ENCODE data around the gene ERVW-1.
"Not testable (repeated sequence)": the region's sequence is repeated elsewhere in the genome, so short reads cannot be mapped to it uniquely, and the experiment has no call there.

Gene ERVW-1

GRCh38 chr7:92448205-92448747 lies 29.5 kb downstream of the ERVW-1 start:
- H3K36me3 ChIP-seq (ENCODE audit: insufficient read depth, low read length): peaks cover 35% of the 10 kb centered on the region; the same call in 1 of the 2 replicates
- no peaks in the 10 kb centered on the region for H3K79me2 ChIP-seq (ENCODE audit: insufficient read depth, low read length)
- H3F3A ChIP-seq (ENCODE audit: insufficient read depth, low read length): peaks cover 6% of the 10 kb centered on the region; the same call in 1 of the 2 replicates
- H3K9me3 ChIP-seq (ENCODE audit: low read length): no peaks in the 10 kb centered on the region
- H3K4me3 ChIP-seq (ENCODE audit: low read depth, low read length, poor library complexity, severe bottlenecking): peak overlapping the region; percentile 79
- H3K27me3 ChIP-seq (ENCODE audit: insufficient read depth, low read length): no peaks in the 10 kb centered on the region
- H3K4me2 ChIP-seq (ENCODE audit: low read length): peak overlapping the region; percentile 70
- H2AFZ ChIP-seq (ENCODE audit: low read length): peak overlapping the region; percentile 84
- peak overlapping the region; percentile 64 for H3K27ac ChIP-seq (ENCODE audit: low read depth, low read length, poor library complexity, severe bottlenecking)
- TF ChIP-seq, protein P1, sequence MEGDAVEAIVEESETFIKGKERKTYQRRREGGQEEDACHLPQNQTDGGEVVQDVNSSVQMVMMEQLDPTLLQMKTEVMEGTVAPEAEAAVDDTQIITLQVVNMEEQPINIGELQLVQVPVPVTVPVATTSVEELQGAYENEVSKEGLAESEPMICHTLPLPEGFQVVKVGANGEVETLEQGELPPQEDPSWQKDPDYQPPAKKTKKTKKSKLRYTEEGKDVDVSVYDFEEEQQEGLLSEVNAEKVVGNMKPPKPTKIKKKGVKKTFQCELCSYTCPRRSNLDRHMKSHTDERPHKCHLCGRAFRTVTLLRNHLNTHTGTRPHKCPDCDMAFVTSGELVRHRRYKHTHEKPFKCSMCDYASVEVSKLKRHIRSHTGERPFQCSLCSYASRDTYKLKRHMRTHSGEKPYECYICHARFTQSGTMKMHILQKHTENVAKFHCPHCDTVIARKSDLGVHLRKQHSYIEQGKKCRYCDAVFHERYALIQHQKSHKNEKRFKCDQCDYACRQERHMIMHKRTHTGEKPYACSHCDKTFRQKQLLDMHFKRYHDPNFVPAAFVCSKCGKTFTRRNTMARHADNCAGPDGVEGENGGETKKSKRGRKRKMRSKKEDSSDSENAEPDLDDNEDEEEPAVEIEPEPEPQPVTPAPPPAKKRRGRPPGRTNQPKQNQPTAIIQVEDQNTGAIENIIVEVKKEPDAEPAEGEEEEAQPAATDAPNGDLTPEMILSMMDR (IDR thresholded peaks at IDR 0.05; ENCODE audit: low read length): peak; percentile 93
- TF ChIP-seq EZH2 (IDR thresholded peaks at IDR 0.05; ENCODE audit: borderline replicate concordance, low read length): no peak
- H4K20me1 ChIP-seq (ENCODE audit: insufficient read depth, low read length): no peaks in the 10 kb centered on the region
- H3K9ac ChIP-seq (ENCODE audit: low read length): peak overlapping the region; percentile 92
- peaks cover 15% of the 10 kb centered on the region for H3K4me1 ChIP-seq (ENCODE audit: insufficient read depth, low read length, severe bottlenecking)
- H3K9me2 ChIP-seq (ENCODE audit: low read depth, low read length): no peaks in the 10 kb centered on the region

- H4K20me1 ChIP-seq (ENCODE audit: insufficient read depth, low read length): no peaks in the 10 kb centered on the region
- peak within 1 kb of the TSS; percentile 84 for H2AFZ ChIP-seq (ENCODE audit: low read length)
- H3K27me3 ChIP-seq (ENCODE audit: insufficient read depth, low read length): no peaks in the 10 kb centered on the region
- H3F3A ChIP-seq (ENCODE audit: insufficient read depth, low read length): peaks cover 6% of the 10 kb centered on the region; the same call in 1 of the 2 replicates
- no peaks in the 10 kb centered on the region for H3K79me2 ChIP-seq (ENCODE audit: insufficient read depth, low read length)
- H3K36me3 ChIP-seq (ENCODE audit: insufficient read depth, low read length): peaks cover 28% of the 10 kb centered on the region; the same call in 1 of the 2 replicates
- peaks cover 15% of the 10 kb centered on the region for H3K4me1 ChIP-seq (ENCODE audit: insufficient read depth, low read length, severe bottlenecking)
- H3K9ac ChIP-seq (ENCODE audit: low read length): peak within 1 kb of the TSS; percentile 92
- H3K4me2 ChIP-seq (ENCODE audit: low read length): peak within 1 kb of the TSS; percentile 70
- peak within 1 kb of the TSS; percentile 64 for H3K27ac ChIP-seq (ENCODE audit: low read depth, low read length, poor library complexity, severe bottlenecking)
- no peaks in the 10 kb centered on the region for H3K9me3 ChIP-seq (ENCODE audit: low read length)
- H3K4me3 ChIP-seq (ENCODE audit: low read depth, low read length, poor library complexity, severe bottlenecking): peak within 1 kb of the TSS; percentile 79
- no peaks in the 10 kb centered on the region for H3K9me2 ChIP-seq (ENCODE audit: low read depth, low read length)
- no peak for TF ChIP-seq EZH2 (IDR thresholded peaks at IDR 0.05; ENCODE audit: borderline replicate concordance, low read length)
- TF ChIP-seq, protein P1 (IDR thresholded peaks at IDR 0.05; ENCODE audit: low read length): no peak; the same call in 1 of the 2 replicates
Observed at GRCh38 chr7:92447345-92448204, 30.2 kb downstream of the ERVW-1 start, which contains the start of gene GATAD1. Gene GATAD1 (plus strand): TSS chr7:92447482. CDS start chr7:92447730, 248 bp downstream.

DNA sequence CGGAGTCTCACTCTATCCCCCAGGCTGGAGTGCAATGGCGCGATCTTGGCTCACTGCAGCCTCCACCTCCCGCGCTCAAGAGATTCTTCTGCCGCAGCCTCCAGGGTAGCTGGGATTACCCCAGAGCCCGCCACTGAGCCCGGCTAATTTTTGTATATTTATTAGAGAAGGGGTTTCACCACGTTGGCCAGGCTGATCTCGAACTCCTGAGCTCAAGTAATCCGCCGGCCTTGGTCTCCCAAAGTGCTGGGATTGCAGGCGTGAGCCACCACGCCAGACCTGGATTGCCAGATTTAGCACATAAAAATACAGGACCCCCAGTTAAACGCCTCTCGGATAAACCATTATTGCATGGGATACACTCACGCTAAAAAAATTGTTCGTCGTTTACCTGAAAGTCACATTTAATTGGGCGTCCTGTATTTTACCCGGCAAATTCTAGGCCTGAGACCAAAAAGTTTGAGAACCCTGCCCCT lies 30.8 kb downstream of the ERVW-1 start:
- Histone ChIP-seq H3K36me3 (ENCODE audit: insufficient read depth, low read length) (peaks cover 21% of the 10 kb centered on the region; the same call in 1 of the 2 replicates), H3K4me1 (ENCODE audit: insufficient read depth, low read length, severe bottlenecking) (peaks cover 15% of the 10 kb centered on the region), H3K27me3 (ENCODE audit: insufficient read depth, low read length) (no peaks in the 10 kb centered on the region), H3K4me2 (ENCODE audit: low read length) (peak overlapping the region; percentile 70), H2AFZ (ENCODE audit: low read length) (peak overlapping the region; percentile 11; the same call in 1 of the 2 replicates), H3K4me3 (ENCODE audit: low read depth, low read length, poor library complexity, severe bottlenecking) (peak overlapping the region; percentile 79), H3K27ac (ENCODE audit: low read depth, low read length, poor library complexity, severe bottlenecking) (no peak overlapping the region), H3F3A (ENCODE audit: insufficient read depth, low read length) (peaks cover 6% of the 10 kb centered on the region; the same call in 1 of the 2 replicates), H3K79me2 (ENCODE audit: insufficient read depth, low read length) (no peaks in the 10 kb centered on the region), H3K9ac (ENCODE audit: low read length) (peak overlapping the region; percentile 92), H3K9me2 (ENCODE audit: low read depth, low read length) (no peaks in the 10 kb centered on the region), H3K9me3 (ENCODE audit: low read length) (0 out of 2 replicates have a peak, but pooled peaks cover 4% of the 10 kb centered on the region), H4K20me1 (ENCODE audit: insufficient read depth, low read length) (no peaks in the 10 kb centered on the region)
- TF ChIP-seq EZH2 (IDR thresholded peaks at IDR 0.05; ENCODE audit: borderline replicate concordance, low read length): no peak
- TF ChIP-seq, protein P1 (IDR thresholded peaks at IDR 0.05; ENCODE audit: low read length): peak; percentile 96; the same call in 1 of the 2 replicates

DNA sequence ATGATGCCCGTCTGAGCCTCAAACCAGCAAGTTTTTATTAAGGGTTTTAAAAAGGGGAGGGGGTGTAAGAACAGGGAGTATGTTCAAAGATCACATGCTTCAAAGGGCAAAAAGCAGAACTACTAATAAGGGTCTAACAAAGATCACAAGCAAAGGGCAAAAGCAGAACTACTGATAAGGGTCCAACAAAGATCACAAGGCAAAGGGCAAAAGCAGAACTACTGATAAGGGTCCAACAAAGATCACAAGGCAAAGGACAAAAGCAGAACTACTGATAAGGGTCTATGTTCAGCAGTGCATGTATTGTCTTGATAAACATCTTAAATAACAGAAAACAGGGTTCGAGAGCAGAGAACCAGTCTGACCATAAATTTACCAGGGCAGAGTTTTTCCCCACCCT lies 35.0 kb downstream of the ERVW-1 start:
- not testable (repeated sequence) for H3K4me2 ChIP-seq (ENCODE audit: low read length); H3K9me3 ChIP-seq (ENCODE audit: low read length); H3K36me3 ChIP-seq (ENCODE audit: insufficient read depth, low read length); H4K20me1 ChIP-seq (ENCODE audit: insufficient read depth, low read length); H3K27me3 ChIP-seq (ENCODE audit: insufficient read depth, low read length); H2AFZ ChIP-seq (ENCODE audit: low read length); H3K4me3 ChIP-seq (ENCODE audit: low read depth, low read length, poor library complexity, severe bottlenecking); H3K4me1 ChIP-seq (ENCODE audit: insufficient read depth, low read length, severe bottlenecking); H3F3A ChIP-seq (ENCODE audit: insufficient read depth, low read length); H3K79me2 ChIP-seq (ENCODE audit: insufficient read depth, low read length); H3K9ac ChIP-seq (ENCODE audit: low read length); H3K9me2 ChIP-seq (ENCODE audit: low read depth, low read length); H3K27ac ChIP-seq (ENCODE audit: low read depth, low read length, poor library complexity, severe bottlenecking)

Data from OCI-LY1 (cell line).